T-helper 17 cell (primary cell): ENCODE data around the gene GABRR2. TPM values are rescaled to one million over a fixed set of nuclear protein-coding genes. Genes with fewer than 3 reads are reported as not detected.
A peak's percentile ranks its signal among the peaks of the same experiment; 100 is the strongest.
"Not testable (repeated sequence)": the region's sequence is repeated elsewhere in the genome, so short reads cannot be mapped to it uniquely, and the experiment has no call there.

Source experiments
- ATAC-seq: fragments of 150-1000 bp; cut with Tn5 transposase; 2 replicates; pipeline ENCODE4 v1.10.0; 2021; ENCODE audit warnings: mild to moderate bottlenecking, moderate library complexity
- DNase-seq, 3 donors: peaks; one replicate each; pipeline versions ENCODE4 v3.0.0 to v3.0.0-alpha.2; 2020 to 2021
- H3K9me3 ChIP-seq: one replicate; pipeline ENCODE4 v1.7.0; 2013; ENCODE audit warnings: low read length, mild to moderate bottlenecking; ENCODE audit not compliant: control insufficient read depth, poor library complexity, severe bottlenecking
- H3K27ac Mint-ChIP-seq: one replicate; pipeline ENCODE4 v1.8.0; 2022; ENCODE audit warnings: mild to moderate bottlenecking, moderate library complexity, mixed read lengths
- H3K27me3 Mint-ChIP-seq: one replicate; pipeline ENCODE4 v1.8.0; 2022; ENCODE audit warnings: mixed read lengths
- H3K36me3 Mint-ChIP-seq: one replicate; pipeline ENCODE4 v1.8.0; 2022; ENCODE audit warnings: low read depth, mixed read lengths
- H3K4me1 Mint-ChIP-seq: one replicate; pipeline ENCODE4 v1.8.0; 2022; ENCODE audit warnings: mild to moderate bottlenecking, mixed read lengths
- H3K4me3 Mint-ChIP-seq: one replicate; pipeline ENCODE4 v1.8.0; 2022; ENCODE audit warnings: mild to moderate bottlenecking, moderate library complexity, mixed read lengths
- total RNA-seq, 4 donors: library from RNA in 2 of 4; stranded (reverse) in 2 of 4; gene quantifications; one replicate each; pipeline ENCODE4 v1.2.3 and lab custom pipeline; 2022 to 2026

The GABRR2 gene
- total RNA-seq, 2 donors from 2014 or later: 0.65 to 1.4 TPM

- Mint-ChIP-seq H3K27ac (peak overlapping the region; percentile 92), H3K36me3 (no peaks in the 10 kb centered on the region), H3K4me1 (peaks cover 25% of the 10 kb centered on the region), H3K27me3 (no peaks in the 10 kb centered on the region), H3K4me3 (peak overlapping the region; percentile 73)
- DNase-seq: peak in 2 of 3 donors; percentile 34 to 59
- peak; percentile 81 for ATAC-seq
- no peaks in the 10 kb centered on the region for H3K9me3 ChIP-seq
These were observed 17.3 kb downstream of the GABRR2 start for GRCh38 chr6:89297695-89298351.

DNA sequence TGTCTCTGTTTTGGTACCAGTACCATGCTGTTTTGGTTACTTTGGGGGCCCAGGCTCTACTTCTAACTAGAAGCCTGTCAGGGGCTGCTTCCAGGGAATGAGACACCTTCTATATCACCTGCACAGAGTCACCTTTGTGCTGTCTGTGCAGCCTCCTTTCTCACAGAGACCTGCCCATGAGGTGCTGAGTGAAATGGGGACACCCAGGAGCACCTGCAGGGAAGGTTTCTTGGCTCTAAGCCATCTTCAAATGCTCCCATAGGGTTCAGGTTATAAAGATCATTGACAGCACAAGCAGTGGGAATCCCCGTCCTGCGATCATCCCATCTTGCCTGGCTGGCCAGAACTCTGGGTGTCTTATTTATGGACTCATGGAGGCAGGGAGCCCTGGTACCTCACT is 19.1 kb downstream of the GABRR2 start:
- Mint-ChIP-seq H3K27ac (no peak overlapping the region), H3K4me3 (no peak overlapping the region), H3K27me3 (no peaks in the 10 kb centered on the region), H3K4me1 (peaks cover 25% of the 10 kb centered on the region), H3K36me3 (no peaks in the 10 kb centered on the region)
- ATAC-seq: no peak
- no peaks in the 10 kb centered on the region for H3K9me3 ChIP-seq
- no peak for DNase-seq

GRCh38 chr6:89295116-89295515 is 20.0 kb downstream of the GABRR2 start:
- H3K27ac Mint-ChIP-seq, H3K36me3 Mint-ChIP-seq, H3K9me3 ChIP-seq, H3K27me3 Mint-ChIP-seq, DNase-seq, H3K4me3 Mint-ChIP-seq, ATAC-seq: not testable (repeated sequence)
- peaks cover 27% of the 10 kb centered on the region for H3K4me1 Mint-ChIP-seq

DNA sequence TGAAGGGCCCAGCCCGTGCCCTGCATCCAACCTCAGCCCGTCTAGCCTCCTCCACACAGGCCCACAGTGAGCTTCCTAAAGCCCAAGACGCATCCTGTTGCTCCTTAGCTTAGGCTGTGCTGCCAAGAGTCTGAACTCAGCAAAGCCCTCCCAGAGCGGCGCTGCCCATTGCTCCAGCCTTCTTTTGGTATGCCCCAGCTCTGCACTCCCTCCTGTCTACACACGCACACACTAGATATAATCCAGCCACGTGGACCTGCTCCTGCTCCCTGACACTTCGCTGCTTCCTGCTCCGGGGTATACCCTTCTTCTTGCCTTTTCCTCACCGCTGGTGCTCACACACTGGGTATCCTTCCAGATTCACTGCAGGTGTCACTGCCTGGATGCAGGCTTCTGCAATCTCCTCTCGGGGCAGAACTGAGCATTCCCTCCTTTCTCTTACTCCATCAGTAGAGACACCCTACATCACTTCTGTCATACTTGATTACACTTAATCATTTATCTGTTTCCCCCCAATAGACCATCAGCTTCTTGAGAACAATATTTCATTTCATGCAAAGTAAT is 23.8 kb downstream of the GABRR2 start:
- ATAC-seq: no peak
- no peaks in the 10 kb centered on the region for H3K9me3 ChIP-seq
- Mint-ChIP-seq H3K4me1 (peaks cover 9% of the 10 kb centered on the region), H3K27ac (peak overlapping the region; percentile 71), H3K27me3 (no peaks in the 10 kb centered on the region), H3K36me3 (no peaks in the 10 kb centered on the region), H3K4me3 (no peak overlapping the region)
- no peak for DNase-seq

DNA sequence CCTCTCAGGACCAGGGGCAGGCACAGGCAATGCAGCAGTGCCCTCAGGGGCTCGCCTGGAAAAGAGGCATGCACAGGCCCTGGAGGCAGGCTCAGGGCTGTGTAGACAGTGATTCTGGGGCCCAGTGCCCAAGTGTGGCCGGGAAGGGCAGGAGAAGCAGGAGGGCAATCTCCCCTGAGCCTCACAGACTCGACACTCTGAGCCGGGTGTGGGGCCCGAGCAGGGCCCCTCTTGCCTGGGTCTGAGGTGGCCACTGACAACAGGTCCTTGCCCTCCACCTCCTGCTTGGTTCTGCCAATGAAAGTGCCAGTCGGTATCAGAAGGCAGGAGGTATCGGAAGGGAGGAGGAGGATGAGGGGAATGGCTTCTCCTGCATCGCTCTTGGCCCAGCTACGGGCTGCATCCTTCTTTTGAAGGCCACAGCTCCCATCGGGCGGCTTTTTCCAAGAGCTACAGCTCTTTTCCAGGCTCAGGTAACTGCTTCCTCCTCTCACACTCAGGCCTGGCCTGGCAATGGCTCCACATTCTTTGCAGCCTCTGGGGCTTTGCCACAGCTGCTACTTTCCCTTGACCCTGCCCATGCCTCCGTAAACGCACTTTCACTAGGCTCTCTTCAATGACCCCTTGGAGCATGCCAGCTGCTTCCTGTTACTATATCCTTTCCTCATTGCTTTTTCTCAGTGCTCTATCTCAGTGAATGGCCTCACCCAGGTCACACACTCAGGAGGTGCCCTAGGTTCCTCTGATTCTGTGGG is 24.5 kb downstream of the GABRR2 start:
- H3K27me3 Mint-ChIP-seq: no peaks in the 10 kb centered on the region

GRCh38 chr6:89289710-89290109 is 25.4 kb downstream of the GABRR2 start:
- ATAC-seq (no peak), DNase-seq (no peak)
- Mint-ChIP-seq H3K27me3 (no peaks in the 10 kb centered on the region), H3K4me3 (no peak overlapping the region), H3K4me1 (peaks cover 7% of the 10 kb centered on the region), H3K36me3 (no peaks in the 10 kb centered on the region), H3K27ac (peak overlapping the region; percentile 21)
- no peaks in the 10 kb centered on the region for H3K9me3 ChIP-seq

More for the DNA sequence above, 24.5 kb downstream of the GABRR2 start:
- peaks cover 7% of the 10 kb centered on the region for H3K4me1 Mint-ChIP-seq
- no peaks in the 10 kb centered on the region for H3K9me3 ChIP-seq
- H3K36me3 Mint-ChIP-seq: no peaks in the 10 kb centered on the region
- DNase-seq: no peak
- no peak for ATAC-seq
- H3K27ac Mint-ChIP-seq: peak overlapping the region; percentile 5
- no peak overlapping the region for H3K4me3 Mint-ChIP-seq

GRCh38 chr6:89287351-89288028 is 27.6 kb downstream of the GABRR2 start:
- H3K27me3 Mint-ChIP-seq: no peaks in the 10 kb centered on the region
- DNase-seq (no peak), ATAC-seq (no peak)
- no peak overlapping the region for H3K27ac Mint-ChIP-seq
- H3K4me3 Mint-ChIP-seq: no peak overlapping the region
- peaks cover 1% of the 10 kb centered on the region for H3K9me3 ChIP-seq
- no peaks in the 10 kb centered on the region for H3K36me3 Mint-ChIP-seq
- H3K4me1 Mint-ChIP-seq: peaks cover 9% of the 10 kb centered on the region

DNA sequence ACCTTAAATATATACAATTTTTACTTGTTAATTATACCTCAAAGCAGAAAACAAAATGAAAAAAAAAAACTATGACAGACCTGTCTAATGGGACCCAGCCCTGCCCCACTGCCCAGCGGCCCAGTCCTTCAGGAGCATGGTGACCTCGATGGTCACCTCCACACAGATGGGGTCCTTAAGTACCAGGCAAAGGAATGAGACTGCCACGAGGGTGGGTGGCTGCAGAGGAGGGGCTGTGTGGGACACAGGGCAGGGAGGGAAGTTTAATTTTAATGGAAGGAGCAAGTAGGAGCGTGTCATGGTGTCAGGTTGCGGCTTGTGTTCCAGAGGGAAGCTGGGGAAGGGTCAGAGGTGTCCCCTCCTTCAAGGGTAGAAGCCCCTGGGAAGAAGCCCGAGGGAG is 28.6 kb downstream of the GABRR2 start:
- peaks cover 2% of the 10 kb centered on the region for H3K9me3 ChIP-seq
- Mint-ChIP-seq H3K27ac (no peak overlapping the region), H3K27me3 (peaks cover 5% of the 10 kb centered on the region), H3K36me3 (no peaks in the 10 kb centered on the region), H3K4me3 (no peak overlapping the region), H3K4me1 (peaks cover 17% of the 10 kb centered on the region)
- DNase-seq (no peak), ATAC-seq (no peak)

GRCh38 chr6:89284963-89285735 is 29.9 kb downstream of the GABRR2 start:
- H3K27ac Mint-ChIP-seq: no peak overlapping the region
- H3K36me3 Mint-ChIP-seq: no peaks in the 10 kb centered on the region
- peaks cover 19% of the 10 kb centered on the region for H3K4me1 Mint-ChIP-seq
- no peak for ATAC-seq
- peaks cover 5% of the 10 kb centered on the region for H3K27me3 Mint-ChIP-seq
- peaks cover 2% of the 10 kb centered on the region for H3K9me3 ChIP-seq
- H3K4me3 Mint-ChIP-seq: no peak overlapping the region
- DNase-seq: no peak

- H3K4me3 Mint-ChIP-seq: no peak overlapping the region
- H3K36me3 Mint-ChIP-seq: no peaks in the 10 kb centered on the region
- ATAC-seq: no peak
- peaks cover 5% of the 10 kb centered on the region for H3K27me3 Mint-ChIP-seq
- H3K4me1 Mint-ChIP-seq: peaks cover 16% of the 10 kb centered on the region
- H3K9me3 ChIP-seq: peaks cover 2% of the 10 kb centered on the region
- no peak overlapping the region for H3K27ac Mint-ChIP-seq
- DNase-seq: no peak
These were observed 31.0 kb downstream of the GABRR2 start for GRCh38 chr6:89284081-89284480.

GRCh38 chr6:89282749-89283148 is 32.4 kb downstream of the GABRR2 start:
- Mint-ChIP-seq H3K36me3 (no peaks in the 10 kb centered on the region), H3K27me3 (peaks cover 5% of the 10 kb centered on the region), H3K27ac (no peak overlapping the region), H3K4me1 (peaks cover 17% of the 10 kb centered on the region), H3K4me3 (no peak overlapping the region)
- no peak for DNase-seq
- H3K9me3 ChIP-seq: peaks cover 2% of the 10 kb centered on the region
- no peak for ATAC-seq

GRCh38 chr6:89281779-89282246 is 33.3 kb downstream of the GABRR2 start:
- DNase-seq (peak in 2 of 3 donors; percentile 26 to 28), ATAC-seq (peak; percentile 97)
- Mint-ChIP-seq H3K4me3 (peak overlapping the region; percentile 77), H3K4me1 (peaks cover 17% of the 10 kb centered on the region), H3K36me3 (no peaks in the 10 kb centered on the region), H3K27me3 (peaks cover 5% of the 10 kb centered on the region), H3K27ac (no peak overlapping the region)
- peaks cover 2% of the 10 kb centered on the region for H3K9me3 ChIP-seq
